ENCODE measurements around the gene ADAM8.
A peak's percentile ranks its signal among the peaks of the same experiment; 100 is the strongest.

ADAM8 gene

GRCh38 chr10:133261726-133262325 is 14.8 kb downstream of the ADAM8 start:
- no peak for TF ChIP-seq CTCF (IDR thresholded peaks at IDR 0.05; ENCODE audit: control extremely low read depth, extremely low read depth, low read depth, missing control alignments)
- peak; percentile 95 for DNase-seq (ENCODE audit: extremely low spot score)
- ChIA-PET POLR2A (interaction anchor here (0.5 to 1.0 kb wide), 2 partner anchors 13 to 85 kb away, joined by 3 read pairs; partner anchors contain the start of gene PRAP1), CTCF (interaction anchor here (2.2 to 4.1 kb wide), 2 partner anchors 13 to 45 kb away, joined by 7 to 21 read pairs; no protein-coding TSS in a partner anchor)

- peak; percentile 16 for TF ChIP-seq CTCF (IDR thresholded peaks at IDR 0.05; ENCODE audit: control extremely low read depth, extremely low read depth, low read depth, missing control alignments)
- ChIA-PET CTCF (interaction anchor here (2.2 kb wide), 1 partner anchor 46 kb away, joined by 7 read pairs; no protein-coding TSS in a partner anchor), POLR2A (interaction anchor here (0.5 to 1.0 kb wide), 2 partner anchors 14 to 86 kb away, joined by 3 read pairs; partner anchors contain the start of gene PRAP1)
- DNase-seq (ENCODE audit: extremely low spot score), result peak; percentile 77
Measured at GRCh38 chr10:133260895-133261725, 15.6 kb downstream of the ADAM8 start.

GRCh38 chr10:133259602-133259989 is 17.1 kb downstream of the ADAM8 start:
- no peak for DNase-seq (ENCODE audit: extremely low spot score)
- ChIA-PET POLR2A (no interaction called here), CTCF (interaction anchor here (1.3 to 2.2 kb wide), 2 partner anchors 16 to 48 kb away, joined by 5 to 7 read pairs; partner anchors contain the start of gene ADAM8)
- TF ChIP-seq CTCF (IDR thresholded peaks at IDR 0.05; ENCODE audit: control extremely low read depth, extremely low read depth, low read depth, missing control alignments), result no peak

- no peak for TF ChIP-seq CTCF (IDR thresholded peaks at IDR 0.05; ENCODE audit: control extremely low read depth, extremely low read depth, low read depth, missing control alignments)
- DNase-seq (ENCODE audit: extremely low spot score), result no peak
- ChIA-PET CTCF (interaction anchor here (1.3 kb wide), 2 partner anchors 17 to 45 kb away, joined by 3 to 5 read pairs; partner anchors contain the start of gene ADAM8), POLR2A (no interaction called here)
Measured at GRCh38 chr10:133258818-133259601, 17.7 kb downstream of the ADAM8 start.

- ChIA-PET CTCF (interaction anchor here (1.0 to 2.2 kb wide), 7 partner anchors 12 to 604 kb away, joined by 3 to 11 read pairs (median 5); partner anchors contain the start of gene ADAM8), POLR2A (no interaction called here)
- DNase-seq (ENCODE audit: extremely low spot score), result no peak
- no peak for TF ChIP-seq CTCF (IDR thresholded peaks at IDR 0.05; ENCODE audit: control extremely low read depth, extremely low read depth, low read depth, missing control alignments)
Measured at GRCh38 chr10:133258066-133258817, 18.4 kb downstream of the ADAM8 start.

Data from GM10248 (cell line).